PFSK-1 (cell line): Measurements from ENCODE around the gene OR51S1.

ENCODE experiments used
- FOXP2 ChIP-seq: optimal IDR thresholded peaks from 2 replicates; pipeline ENCODE3; 2011; ENCODE audit warnings: borderline replicate concordance, control low read depth, inconsistent platforms; ENCODE audit not compliant: insufficient read depth; ENCODE audit errors: extremely low read length, extremely low read depth
- POLR2AphosphoS5 ChIP-seq: IDR thresholded peaks from 2 replicates; pipeline ENCODE4 v1.6.1; 2012; ENCODE audit warnings: low read depth, mild to moderate bottlenecking, control low read depth, low read length, moderate library complexity
- SIN3A ChIP-seq: IDR thresholded peaks from 2 replicates; pipeline ENCODE4 v1.6.1; 2012; ENCODE audit warnings: mild to moderate bottlenecking, low read length, moderate library complexity, borderline replicate concordance; ENCODE audit not compliant: insufficient read depth
- TAF1 ChIP-seq: IDR thresholded peaks from 2 replicates; pipeline ENCODE4 v1.6.1; 2012; ENCODE audit warnings: low read length, control low read depth, borderline replicate concordance; ENCODE audit not compliant: insufficient read depth
- TF ChIP-seq, protein P1 (sequence below), 2 experiments: IDR thresholded peaks; 2 replicates each; pipeline versions ENCODE4 v1.6.1 to v1.8.0; 2011 to 2012; ENCODE audit warnings: low read depth in 2 of 2, low read length in 2 of 2, control low read depth in 1 of 2, inconsistent platforms in 1 of 2, mild to moderate bottlenecking in 1 of 2, moderate library complexity in 1 of 2; ENCODE audit not compliant: insufficient read depth in 1 of 2

Gene OR51S1

DNA sequence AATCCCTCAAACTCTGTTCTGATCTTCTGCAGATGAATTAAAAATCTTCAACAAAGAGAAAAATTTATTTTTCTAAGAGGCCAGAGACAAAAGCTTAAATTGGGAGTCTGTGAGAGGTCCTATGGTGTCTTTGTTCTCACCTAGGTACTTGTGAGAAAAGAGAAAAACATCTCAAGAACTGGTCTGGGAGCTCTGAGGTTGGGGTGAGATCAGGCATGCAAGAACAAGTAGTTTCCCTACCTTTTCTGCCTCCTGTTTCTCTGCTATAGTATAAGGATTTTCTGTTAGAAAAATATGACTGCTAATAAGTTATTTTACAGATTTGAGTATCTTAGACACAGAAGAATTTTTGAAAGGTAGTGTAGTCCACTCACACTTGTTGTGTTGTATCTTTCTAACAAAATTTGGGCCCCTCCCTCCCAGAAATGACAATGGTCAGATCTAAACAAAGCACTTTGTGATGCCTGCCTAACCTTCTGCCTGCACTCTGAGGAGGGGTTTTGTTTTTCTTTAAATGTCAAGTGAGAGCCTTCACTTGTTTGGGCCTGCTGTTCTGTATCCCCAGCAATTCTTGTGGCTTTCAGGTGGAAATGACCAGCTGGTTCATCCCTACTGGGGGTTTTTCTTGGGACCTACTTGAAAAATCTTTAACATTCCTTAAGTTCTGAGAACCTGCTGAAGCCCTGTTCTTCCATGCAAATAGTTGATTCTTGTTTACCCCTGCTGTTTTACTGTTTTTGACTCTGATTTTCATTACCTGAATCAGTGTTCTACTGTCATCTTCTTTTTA, 13.6 kb upstream of the OR51S1 start:
- TF ChIP-seq, protein P1, sequence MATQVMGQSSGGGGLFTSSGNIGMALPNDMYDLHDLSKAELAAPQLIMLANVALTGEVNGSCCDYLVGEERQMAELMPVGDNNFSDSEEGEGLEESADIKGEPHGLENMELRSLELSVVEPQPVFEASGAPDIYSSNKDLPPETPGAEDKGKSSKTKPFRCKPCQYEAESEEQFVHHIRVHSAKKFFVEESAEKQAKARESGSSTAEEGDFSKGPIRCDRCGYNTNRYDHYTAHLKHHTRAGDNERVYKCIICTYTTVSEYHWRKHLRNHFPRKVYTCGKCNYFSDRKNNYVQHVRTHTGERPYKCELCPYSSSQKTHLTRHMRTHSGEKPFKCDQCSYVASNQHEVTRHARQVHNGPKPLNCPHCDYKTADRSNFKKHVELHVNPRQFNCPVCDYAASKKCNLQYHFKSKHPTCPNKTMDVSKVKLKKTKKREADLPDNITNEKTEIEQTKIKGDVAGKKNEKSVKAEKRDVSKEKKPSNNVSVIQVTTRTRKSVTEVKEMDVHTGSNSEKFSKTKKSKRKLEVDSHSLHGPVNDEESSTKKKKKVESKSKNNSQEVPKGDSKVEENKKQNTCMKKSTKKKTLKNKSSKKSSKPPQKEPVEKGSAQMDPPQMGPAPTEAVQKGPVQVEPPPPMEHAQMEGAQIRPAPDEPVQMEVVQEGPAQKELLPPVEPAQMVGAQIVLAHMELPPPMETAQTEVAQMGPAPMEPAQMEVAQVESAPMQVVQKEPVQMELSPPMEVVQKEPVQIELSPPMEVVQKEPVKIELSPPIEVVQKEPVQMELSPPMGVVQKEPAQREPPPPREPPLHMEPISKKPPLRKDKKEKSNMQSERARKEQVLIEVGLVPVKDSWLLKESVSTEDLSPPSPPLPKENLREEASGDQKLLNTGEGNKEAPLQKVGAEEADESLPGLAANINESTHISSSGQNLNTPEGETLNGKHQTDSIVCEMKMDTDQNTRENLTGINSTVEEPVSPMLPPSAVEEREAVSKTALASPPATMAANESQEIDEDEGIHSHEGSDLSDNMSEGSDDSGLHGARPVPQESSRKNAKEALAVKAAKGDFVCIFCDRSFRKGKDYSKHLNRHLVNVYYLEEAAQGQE (IDR thresholded peaks at IDR 0.05; ENCODE audit: insufficient read depth in 1 of 2, low read depth in 2 of 2, low read length in 2 of 2): no peak
- TF ChIP-seq TAF1 (no peak), SIN3A (no peak), POLR2AphosphoS5 (no peak), FOXP2 (no peak)

DNA sequence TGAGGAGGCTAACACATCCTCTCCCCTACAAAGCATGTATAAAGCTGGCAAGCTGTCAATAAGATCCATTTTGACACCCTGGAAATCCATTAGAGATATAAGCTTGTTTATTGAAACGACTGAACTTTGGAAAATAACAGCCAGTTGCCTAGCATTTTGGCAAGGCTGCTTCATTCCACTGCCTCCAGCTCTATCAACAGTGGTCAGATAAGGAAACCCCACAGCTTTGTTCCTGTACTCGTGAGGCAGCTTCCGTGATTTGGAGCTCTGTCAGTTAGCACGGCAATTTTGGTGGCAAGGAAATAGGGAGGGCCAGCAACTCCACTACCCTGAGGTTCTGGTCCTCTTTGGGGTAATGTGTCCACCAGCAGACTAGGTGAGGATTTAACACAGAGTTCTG, 2.0 kb upstream of the OR51S1 start:
- TF ChIP-seq FOXP2 (no peak), POLR2AphosphoS5 (no peak), SIN3A (no peak), TAF1 (no peak)
- TF ChIP-seq, protein P1 (IDR thresholded peaks at IDR 0.05; ENCODE audit: insufficient read depth in 1 of 2, low read depth in 2 of 2, low read length in 2 of 2): no peak

DNA sequence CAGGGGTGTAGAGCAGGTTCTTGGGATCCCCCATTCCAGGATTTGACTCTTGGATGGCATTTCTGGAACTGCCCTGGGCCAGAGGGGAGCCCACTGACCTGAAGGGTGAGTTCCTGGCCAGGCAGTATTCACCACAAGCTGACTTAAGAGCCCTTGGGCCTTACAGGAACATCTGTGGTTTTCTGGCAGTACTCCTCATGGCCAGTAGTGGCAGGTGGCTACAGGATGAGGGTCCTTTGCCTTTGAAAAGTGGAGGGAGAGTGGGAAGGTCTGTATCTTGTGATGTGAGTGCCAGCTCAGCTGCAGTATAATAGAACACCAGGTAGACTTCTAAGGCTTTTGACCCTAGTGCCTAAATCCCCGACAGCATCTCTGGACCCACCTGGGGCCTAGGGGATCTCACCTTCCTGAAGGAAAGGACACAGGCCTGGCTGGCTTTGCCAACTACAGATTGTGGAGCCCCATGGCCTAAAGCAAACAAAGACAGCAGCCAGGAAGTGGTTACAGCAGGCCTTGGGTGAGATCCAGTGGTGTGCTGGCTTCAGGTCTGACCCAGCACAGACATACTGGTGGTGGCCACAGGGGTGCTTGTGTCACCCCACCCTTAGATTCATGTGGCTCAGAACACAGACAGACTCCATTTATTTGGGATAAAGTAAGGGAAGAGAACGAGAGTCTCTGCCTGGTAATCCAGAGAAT, 9.0 kb downstream of the OR51S1 start:
- TF ChIP-seq POLR2AphosphoS5: no peak
- no peak for TF ChIP-seq TAF1
- TF ChIP-seq SIN3A: no peak
- TF ChIP-seq, protein P1 (IDR thresholded peaks at IDR 0.05; ENCODE audit: insufficient read depth in 1 of 2, low read depth in 2 of 2, low read length in 2 of 2): no peak
- TF ChIP-seq FOXP2: no peak

DNA sequence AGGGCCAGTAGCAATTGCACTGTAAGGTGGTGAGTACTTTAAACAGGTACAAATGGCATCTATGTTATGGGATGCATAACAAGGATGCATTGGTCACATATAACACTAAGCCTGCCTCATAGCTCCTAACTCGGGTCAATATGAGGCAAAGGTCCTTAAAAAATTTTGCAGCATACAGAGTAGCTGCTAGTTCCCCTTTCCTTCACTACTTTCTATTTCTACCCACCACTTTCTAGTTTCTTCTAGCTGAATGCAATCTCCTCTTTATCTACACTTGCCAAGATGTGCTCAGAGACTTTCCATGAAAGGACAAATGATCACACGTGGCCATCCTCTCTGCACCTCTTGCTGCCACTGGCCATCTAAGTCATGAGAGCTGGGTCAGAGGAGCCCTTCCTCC, 18.1 kb downstream of the OR51S1 start:
- TF ChIP-seq TAF1 (no peak), POLR2AphosphoS5 (no peak), FOXP2 (no peak), SIN3A (no peak)
- TF ChIP-seq, protein P1 (IDR thresholded peaks at IDR 0.05; ENCODE audit: insufficient read depth in 1 of 2, low read depth in 2 of 2, low read length in 2 of 2): no peak
